Subcutaneous adipose tissue (tissue), 4 donors: Measurements from ENCODE around the gene CGB1. TPM values are rescaled to one million over a fixed set of nuclear protein-coding genes. Genes with fewer than 3 reads are reported as not detected.

Source experiments
- CTCF ChIP-seq: fragments of 450-650 bp; IDR thresholded peaks from one replicate; pipeline ENCODE4 v1.5.1; 2016; ENCODE audit warnings: low read depth, mild to moderate bottlenecking, control low read depth, antibody characterized with exemption, moderate library complexity
- total RNA-seq, 4 donors: library from RNA; depleted of rRNA; stranded (reverse); fragments of >200 nt; gene quantifications; one replicate each; pipeline ENCODE4 v1.1.0, GENCODE V29; 2016

The CGB1 gene
- total RNA-seq, 4 donors from 2014 or later = not detected

- TF ChIP-seq CTCF = no peak
These were observed 28.3 kb upstream of the CGB1 start, which contains the start of gene NTF4 for GRCh38 chr19:49064768-49065611. Gene NTF4 (minus strand): TSS chr19:49064818. CDS start chr19:49061997, 2,821 bp downstream.

GRCh38 chr19:49064029-49064629, 27.4 kb upstream of the CGB1 start:
- no peak for TF ChIP-seq CTCF

GRCh38 chr19:49061445-49061844, 24.8 kb upstream of the CGB1 start:
- no peak for TF ChIP-seq CTCF

GRCh38 chr19:49061000-49061399, 24.3 kb upstream of the CGB1 start:
- TF ChIP-seq CTCF = no peak

GRCh38 chr19:49059053-49059452, 22.4 kb upstream of the CGB1 start:
- TF ChIP-seq CTCF = no peak

GRCh38 chr19:49058562-49058961, 21.9 kb upstream of the CGB1 start:
- TF ChIP-seq CTCF = no peak

GRCh38 chr19:49057636-49058234, 21.0 kb upstream of the CGB1 start, which contains the start of gene CGB7:
Gene CGB7 (minus strand): TSS chr19:49057749. CDS start chr19:49055375, 2,374 bp downstream.
- no peak for TF ChIP-seq CTCF
